ENCODE data around the gene SPRY4.

Gene SPRY4

GRCh38 chr5:142315096-142315900, 9.5 kb downstream of the SPRY4 start:
- DNase-seq (ENCODE audit: low read depth) = no peak
- H3K4me3 ChIP-seq (replicated peaks; ENCODE audit: low read depth, low read length) = no peak overlapping the region
- TF ChIP-seq CTCF (IDR thresholded peaks at IDR 0.05; ENCODE audit: low read length, missing control alignments) = no peak

GRCh38 chr5:142314606-142315005, 10.2 kb downstream of the SPRY4 start:
- H3K4me3 ChIP-seq (replicated peaks; ENCODE audit: low read depth, low read length) = no peak overlapping the region
- no peak for TF ChIP-seq CTCF (IDR thresholded peaks at IDR 0.05; ENCODE audit: low read length, missing control alignments)
- DNase-seq (ENCODE audit: low read depth) = no peak

GRCh38 chr5:142314109-142314508, 10.7 kb downstream of the SPRY4 start:
- H3K4me3 ChIP-seq (replicated peaks; ENCODE audit: low read depth, low read length) = no peak overlapping the region
- DNase-seq (ENCODE audit: low read depth) = no peak
- no peak for TF ChIP-seq CTCF (IDR thresholded peaks at IDR 0.05; ENCODE audit: low read length, missing control alignments)

- H3K4me3 ChIP-seq (replicated peaks; ENCODE audit: low read depth, low read length) = no peak overlapping the region
- TF ChIP-seq CTCF (IDR thresholded peaks at IDR 0.05; ENCODE audit: low read length, missing control alignments) = no peak
Observed at GRCh38 chr5:142313682-142314081, 11.1 kb downstream of the SPRY4 start.

GRCh38 chr5:142313275-142313674, 11.5 kb downstream of the SPRY4 start:
- DNase-seq (ENCODE audit: low read depth) = no peak
- TF ChIP-seq CTCF (IDR thresholded peaks at IDR 0.05; ENCODE audit: low read length, missing control alignments) = no peak

More at GRCh38 chr5:142313682-142314081, 11.1 kb downstream of the SPRY4 start:
- DNase-seq (ENCODE audit: low read depth) = peak; percentile 64

GRCh38 chr5:142312399-142312798, 12.4 kb downstream of the SPRY4 start:
- no peak for DNase-seq (ENCODE audit: low read depth)
- H3K4me3 ChIP-seq (replicated peaks; ENCODE audit: low read depth, low read length) = no peak overlapping the region
- TF ChIP-seq CTCF (IDR thresholded peaks at IDR 0.05; ENCODE audit: low read length, missing control alignments) = no peak

More at GRCh38 chr5:142313275-142313674, 11.5 kb downstream of the SPRY4 start:
- no peak overlapping the region for H3K4me3 ChIP-seq (replicated peaks; ENCODE audit: low read depth, low read length)

GRCh38 chr5:142311725-142312124, 13.1 kb downstream of the SPRY4 start:
- no peak for DNase-seq (ENCODE audit: low read depth)
- H3K4me3 ChIP-seq (replicated peaks; ENCODE audit: low read depth, low read length) = no peak overlapping the region
- TF ChIP-seq CTCF (IDR thresholded peaks at IDR 0.05; ENCODE audit: low read length, missing control alignments) = no peak

Data from fibroblast of pulmonary artery (primary cell).